ENCODE measurements around the gene KLK3. TPM values are rescaled to one million over a fixed set of nuclear protein-coding genes. Genes with fewer than 3 reads are reported as not detected.

Gene KLK3
- total and polyA plus RNA-seq, 2 of the 8 experiments (the other 6 are each of a cell fraction or from before 2014, with no cell fraction given), result 0.08 TPM; not detected in 1

DNA sequence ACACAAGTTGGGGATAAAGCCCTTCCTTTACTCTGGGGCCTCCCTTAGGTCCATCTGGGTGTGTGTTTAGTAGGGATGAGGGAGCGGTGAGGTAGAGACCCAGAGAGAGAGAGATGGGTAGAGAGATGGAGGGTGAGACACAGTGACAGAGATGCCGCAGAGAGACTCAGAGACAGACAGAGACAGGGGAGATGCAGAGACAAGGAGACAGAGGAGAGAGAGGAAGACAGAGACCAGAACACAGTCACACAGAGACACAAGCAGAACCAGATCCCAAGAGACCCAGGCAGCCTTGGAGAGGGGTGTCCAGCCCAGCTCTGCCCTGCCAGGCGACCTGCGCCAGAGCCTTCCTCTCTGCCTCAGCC lies 33.5 kb upstream of the KLK3 start:
- Histone ChIP-seq H3K27ac (ENCODE audit: low read depth, low read length) (no peak overlapping the region), H3K4me3 (ENCODE audit: extremely low read depth in 1 of 4, insufficient read depth in 2 of 4, low read depth in 3 of 4, low read length in 4 of 4) (peak overlapping the region in 2 of 4 experiments; percentile 13 to 52; a peak in 2 of 8 replicates), H2AK5ac (ENCODE audit: low read depth, low read length) (0 out of 2 replicates have a peak overlapping the region, but pooled peaks have one; percentile 75), H2BK5ac (ENCODE audit: low read depth, low read length) (no peak overlapping the region), H3K23ac (ENCODE audit: insufficient read length) (no peak overlapping the region), H2BK120ac (replicated peaks; ENCODE audit: low read depth, low read length) (no peak overlapping the region), H4K91ac (replicated peaks; ENCODE audit: insufficient read length, low read length) (no peak overlapping the region), H3K4me2 (ENCODE audit: insufficient read depth in 1 of 2, low read depth in 2 of 2, low read length in 2 of 2) (peak overlapping the region; percentile 76 to 94), H3K79me2 (ENCODE audit: control insufficient read depth in 1 of 2, insufficient read depth in 2 of 2, low read length in 2 of 2) (no peaks in the 10 kb centered on the region), H3K23me2 (ENCODE audit: low read depth, low read length) (peaks cover 22% of the 10 kb centered on the region), H4K8ac (ENCODE audit: extremely low read depth, insufficient read depth, low read length) (no peak overlapping the region), H3K18ac (ENCODE audit: extremely low read depth, low read length) (peak overlapping the region; percentile 60; the same call in 1 of the 2 replicates), H3K27me3 (replicated peaks in 1 of 4; ENCODE audit: control insufficient read depth in 3 of 4, extremely low read depth in 1 of 4, insufficient read depth in 3 of 4, low read length in 3 of 4) (peaks cover 9 to 37% (median 32%) of the 10 kb centered on the region in 4 experiments), H3K9me3 (ENCODE audit: insufficient read depth in 2 of 2, low read depth in 1 of 2, low read length in 1 of 2) (no peaks in the 10 kb centered on the region), H3K4me1 (replicated peaks in 1 of 4; ENCODE audit: control insufficient read depth in 3 of 4, insufficient read depth in 4 of 4, low read length in 3 of 4) (peaks cover 5 to 26% (median 20%) of the 10 kb centered on the region in 4 experiments), H3K9ac (replicated peaks in 1 of 4; ENCODE audit: extremely low read depth in 1 of 4, low read depth in 3 of 4, low read length in 3 of 4) (no peak overlapping the region), H2BK20ac (ENCODE audit: low read length) (no peak overlapping the region), H3K56ac (replicated peaks; ENCODE audit: insufficient read length, low read depth, low read length) (no peak overlapping the region), H4K5ac (ENCODE audit: insufficient read length, low read depth, low read length) (no peak overlapping the region), H2AFZ (ENCODE audit: low read length) (no peak overlapping the region), H4K20me1 (replicated peaks in 1 of 2; ENCODE audit: control insufficient read depth in 1 of 2, insufficient read depth in 2 of 2, low read length in 2 of 2) (peaks cover 0 to 2% of the 10 kb centered on the region in 2 experiments), H2BK12ac (ENCODE audit: low read depth, low read length) (peak overlapping the region; percentile 90; the same call in 1 of the 2 replicates), H3K14ac (ENCODE audit: insufficient read length) (no peak overlapping the region), H3K4ac (replicated peaks; ENCODE audit: insufficient read length, low read depth, low read length) (peak overlapping the region; percentile 80), H3K36me3 (ENCODE audit: control insufficient read depth in 2 of 4, insufficient read depth in 4 of 4, low read length in 3 of 4) (no peaks in the 10 kb centered on the region), H2BK15ac (ENCODE audit: low read length) (peak overlapping the region; percentile 92; the same call in 1 of the 2 replicates), H3K79me1 (ENCODE audit: low read depth, low read length) (no peaks in the 10 kb centered on the region)
- DNase-seq (ENCODE audit: low read depth in 1 of 2, low spot score in 2 of 2), result no peak
- WGBS, 2 experiments (ENCODE audit: extremely low coverage in 1 of 2, insufficient coverage in 1 of 2, insufficient read length in 1 of 2, insufficient replicate concordance in 2 of 2, low coverage in 1 of 2, low lambda C conversion rate in 2 of 2, missing lambda C conversion rate in 1 of 2), result 80% methylated on average over 4 of the region's 4 CpGs; no CpG with 5 or more reads in 1 of the 2 experiments
- FAIRE-seq, result no peak
- CTCF ChIA-PET (ENCODE audit: partially characterized antibody), result interaction anchor here (1.1 kb wide), 1 partner anchor 9 kb away, joined by 3 read pairs; no protein-coding TSS in a partner anchor
- TF ChIP-seq, protein P1, sequence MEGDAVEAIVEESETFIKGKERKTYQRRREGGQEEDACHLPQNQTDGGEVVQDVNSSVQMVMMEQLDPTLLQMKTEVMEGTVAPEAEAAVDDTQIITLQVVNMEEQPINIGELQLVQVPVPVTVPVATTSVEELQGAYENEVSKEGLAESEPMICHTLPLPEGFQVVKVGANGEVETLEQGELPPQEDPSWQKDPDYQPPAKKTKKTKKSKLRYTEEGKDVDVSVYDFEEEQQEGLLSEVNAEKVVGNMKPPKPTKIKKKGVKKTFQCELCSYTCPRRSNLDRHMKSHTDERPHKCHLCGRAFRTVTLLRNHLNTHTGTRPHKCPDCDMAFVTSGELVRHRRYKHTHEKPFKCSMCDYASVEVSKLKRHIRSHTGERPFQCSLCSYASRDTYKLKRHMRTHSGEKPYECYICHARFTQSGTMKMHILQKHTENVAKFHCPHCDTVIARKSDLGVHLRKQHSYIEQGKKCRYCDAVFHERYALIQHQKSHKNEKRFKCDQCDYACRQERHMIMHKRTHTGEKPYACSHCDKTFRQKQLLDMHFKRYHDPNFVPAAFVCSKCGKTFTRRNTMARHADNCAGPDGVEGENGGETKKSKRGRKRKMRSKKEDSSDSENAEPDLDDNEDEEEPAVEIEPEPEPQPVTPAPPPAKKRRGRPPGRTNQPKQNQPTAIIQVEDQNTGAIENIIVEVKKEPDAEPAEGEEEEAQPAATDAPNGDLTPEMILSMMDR (IDR thresholded peaks at IDR 0.05; ENCODE audit: control extremely low read depth in 1 of 3, insufficient read depth in 1 of 3, low read depth in 1 of 3, low read length in 3 of 3), result no peak
- TF ChIP-seq RFX5 (IDR thresholded peaks at IDR 0.05; ENCODE audit: borderline replicate concordance, low read depth, low read length) (no peak), KDM4A (IDR thresholded peaks at IDR 0.05; ENCODE audit: low read depth, low read length, severe bottlenecking) (peak; percentile 9), CBX8 (IDR thresholded peaks at IDR 0.05; ENCODE audit: borderline replicate concordance, low read depth, low read length) (no peak), YY1 (IDR thresholded peaks at IDR 0.05; ENCODE audit: low read depth, low read length) (no peak), SIX5 (IDR thresholded peaks at IDR 0.05; ENCODE audit: low read depth, low read length) (no peak), BRCA1 (IDR thresholded peaks at IDR 0.05; ENCODE audit: low read depth, low read length) (no peak)
- POLR2A ChIA-PET (ENCODE audit: partially characterized antibody), result interaction anchor here (1.3 to 14.4 kb wide), 3 partner anchors 9 to 52 kb away, joined by 4 to 275 read pairs (median 4); partner anchors contain the start of gene KLK2

Data from H1 (cell line).